Hematopoietic multipotent progenitor cell treated with erythropoietin and hydrocortisone succinate and interleukin-3 and kit ligand, for 4 days (in vitro differentiated cells): Measurements from ENCODE around the gene LDHD.

Experiments
- DNase-seq: peaks from one replicate; pipeline ENCODE4 v3.0.0-alpha.2; 2015

Gene LDHD

DNA sequence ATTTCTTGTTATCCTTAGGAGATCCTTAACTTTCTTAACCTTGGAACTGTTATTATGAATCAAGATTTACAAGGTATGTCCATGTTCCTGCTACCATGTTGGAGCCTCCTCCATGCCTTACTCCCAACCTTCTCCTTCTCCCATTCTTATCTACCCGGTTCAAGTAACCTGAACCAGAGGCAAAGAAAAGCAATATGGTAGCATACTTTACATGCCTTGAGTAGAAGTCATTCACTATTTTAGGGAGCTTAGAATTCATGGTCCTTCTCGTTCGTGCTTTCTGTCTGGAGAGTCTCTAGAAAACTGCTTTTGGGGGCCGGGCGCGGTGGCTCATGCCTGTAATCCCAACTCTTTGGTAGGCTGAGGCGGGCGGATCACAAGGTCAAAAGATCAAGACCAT lies 37.7 kb downstream of the LDHD start:
- no peak for DNase-seq

DNA sequence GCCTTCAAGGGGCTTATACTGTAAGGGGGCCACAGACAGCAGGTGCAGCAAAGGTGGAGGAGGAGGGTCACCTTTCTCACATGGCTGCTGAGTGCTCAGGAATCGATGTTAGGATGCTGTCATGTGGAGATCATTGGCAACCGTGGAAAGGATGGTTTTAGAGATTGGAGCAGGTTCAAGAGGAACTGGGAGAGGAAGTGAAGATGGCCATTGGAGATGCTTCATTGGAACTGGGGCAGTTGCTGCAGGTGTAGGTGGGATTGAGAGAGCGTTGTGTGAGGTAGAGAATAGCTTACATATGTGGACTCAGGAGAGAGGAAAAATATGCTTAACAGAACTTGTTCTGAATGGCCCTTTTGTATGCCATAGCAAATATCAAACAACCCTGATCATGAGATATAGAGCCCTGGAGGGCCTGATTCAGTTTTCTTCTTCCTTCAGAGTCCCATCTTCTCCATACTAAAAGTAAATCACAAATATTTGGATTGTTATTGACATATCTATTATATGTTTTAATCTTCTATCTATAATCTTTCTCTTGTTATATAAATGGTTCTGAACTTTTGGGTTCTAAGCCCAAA lies 40.8 kb downstream of the LDHD start:
- no peak for DNase-seq

DNA sequence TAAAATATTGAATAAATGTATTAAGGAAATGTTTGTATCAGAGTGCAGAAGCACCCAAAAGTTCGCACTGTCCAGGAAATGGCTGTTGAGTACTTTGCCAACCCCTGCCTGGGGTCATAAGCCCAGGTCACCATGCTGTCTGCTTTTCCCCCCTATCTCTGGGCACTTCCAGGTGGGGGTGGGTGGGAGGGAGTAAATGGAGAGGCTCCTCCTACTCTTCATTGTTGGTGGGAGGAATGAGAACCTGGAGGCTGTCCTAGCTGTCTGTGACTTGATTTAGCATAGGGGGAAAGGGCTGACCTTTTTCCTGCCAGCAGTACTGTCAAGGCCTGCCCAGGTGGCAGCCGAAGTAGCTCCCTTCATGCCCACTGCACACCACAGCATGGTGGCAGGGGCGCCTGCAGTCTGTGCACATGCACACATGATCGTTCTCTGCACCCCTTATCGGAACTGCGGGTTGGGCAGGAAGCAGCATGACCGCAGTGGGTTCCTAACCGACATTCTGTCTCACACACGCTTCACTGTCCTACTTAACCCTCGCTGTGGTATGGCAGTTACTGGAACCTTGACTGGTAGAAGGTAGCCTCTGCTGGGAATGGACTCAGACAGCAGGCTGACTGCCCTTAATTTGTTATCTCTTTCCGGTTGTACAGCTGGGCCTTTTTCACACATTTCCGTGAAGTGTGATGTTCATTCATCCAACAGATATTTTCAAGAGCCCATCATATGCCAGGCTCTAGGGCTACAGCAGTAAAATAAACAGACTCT lies 41.5 kb downstream of the LDHD start:
- DNase-seq: peak; percentile 100

DNA sequence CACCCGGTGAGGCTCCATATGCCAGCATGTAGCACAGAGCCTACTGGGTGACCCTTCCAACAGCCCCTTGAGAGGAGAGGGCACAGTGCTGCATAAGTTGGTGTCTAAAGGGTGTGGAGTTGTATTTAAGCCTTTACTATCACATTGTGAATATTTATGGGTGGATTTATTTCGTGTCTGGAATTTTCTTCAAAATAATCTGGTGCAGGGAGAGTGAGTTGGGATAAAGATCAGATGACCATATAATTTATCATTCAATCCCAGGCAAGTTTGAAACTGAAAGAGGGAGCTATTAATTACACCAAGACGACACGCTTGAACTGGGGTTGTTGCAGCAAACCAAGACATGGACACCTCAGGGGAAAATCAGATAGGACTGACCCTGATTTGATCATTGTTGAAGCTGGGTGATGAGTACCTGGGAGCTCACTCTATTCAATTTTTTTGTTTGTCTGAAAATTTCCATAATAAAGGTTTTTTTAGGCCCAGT lies 42.2 kb downstream of the LDHD start:
- DNase-seq: no peak

DNA sequence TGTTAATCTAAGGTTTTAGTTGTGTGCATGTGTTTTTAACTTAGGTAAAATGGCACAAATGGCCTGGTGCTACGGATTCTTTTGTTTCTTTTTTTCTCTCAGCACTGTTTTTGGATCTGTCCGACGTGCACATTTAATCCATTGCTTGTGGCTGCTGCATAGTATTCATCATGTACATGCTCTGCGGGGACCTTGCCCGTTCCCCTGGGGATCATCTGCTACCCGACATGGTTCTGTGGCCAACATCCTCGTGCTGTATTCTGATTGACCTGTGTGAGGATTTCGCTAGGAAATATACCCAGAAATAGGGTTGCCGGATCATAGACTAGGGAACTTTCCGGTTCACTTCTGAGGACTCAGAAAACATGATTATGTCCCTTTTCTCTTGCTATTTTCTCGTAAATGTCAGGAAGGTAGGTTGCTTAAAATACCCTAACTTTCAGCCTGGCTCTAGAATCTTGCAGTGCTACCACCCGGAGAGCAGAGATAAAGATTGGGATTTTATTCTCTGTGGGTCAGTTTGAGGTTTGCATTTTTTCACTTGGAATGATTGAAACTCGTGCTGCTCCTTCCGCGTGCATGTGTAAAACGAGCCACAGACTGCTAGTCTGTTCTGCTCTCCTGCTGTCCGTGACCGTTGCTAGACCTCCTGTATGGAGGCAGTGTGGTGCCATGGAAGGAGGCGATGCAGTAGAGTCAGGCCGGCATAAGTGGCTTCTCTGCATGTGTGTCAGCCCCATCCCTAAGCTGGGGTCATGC lies 42.9 kb downstream of the LDHD start:
- peak; percentile 68 for DNase-seq

DNA sequence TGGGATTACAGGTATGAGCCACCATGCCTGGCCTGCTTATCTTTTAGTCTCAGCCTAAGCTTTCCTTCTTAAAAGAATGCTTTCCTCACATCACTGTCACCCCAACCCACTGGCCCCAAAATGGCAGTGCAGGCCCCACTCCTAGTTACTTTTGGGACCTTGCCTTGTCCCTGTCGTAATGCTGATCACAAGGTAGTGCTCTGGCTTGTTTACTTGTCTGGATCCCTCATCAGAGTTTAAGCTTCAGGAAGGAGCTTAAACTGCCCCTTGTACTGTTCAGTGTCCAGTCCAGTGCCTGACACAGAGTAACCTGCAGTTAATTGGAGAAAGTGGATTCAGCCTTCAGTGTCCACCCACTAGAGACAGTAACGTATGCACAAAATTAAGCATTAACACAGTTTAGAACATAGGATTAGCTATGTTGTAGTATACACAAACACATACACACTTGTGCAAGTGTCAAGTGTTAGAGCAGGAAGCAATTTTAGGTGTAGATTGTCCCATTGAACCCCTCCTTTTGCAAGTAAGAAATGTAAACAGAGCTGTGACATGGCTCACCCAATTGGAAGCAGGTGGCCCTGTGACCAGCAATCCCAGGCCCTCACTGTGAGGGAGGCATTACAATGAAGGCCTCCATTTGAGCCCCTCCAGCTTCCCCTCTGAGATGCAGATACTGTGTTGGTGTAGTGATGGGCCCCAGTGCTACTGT lies 44.2 kb downstream of the LDHD start:
- no peak for DNase-seq

DNA sequence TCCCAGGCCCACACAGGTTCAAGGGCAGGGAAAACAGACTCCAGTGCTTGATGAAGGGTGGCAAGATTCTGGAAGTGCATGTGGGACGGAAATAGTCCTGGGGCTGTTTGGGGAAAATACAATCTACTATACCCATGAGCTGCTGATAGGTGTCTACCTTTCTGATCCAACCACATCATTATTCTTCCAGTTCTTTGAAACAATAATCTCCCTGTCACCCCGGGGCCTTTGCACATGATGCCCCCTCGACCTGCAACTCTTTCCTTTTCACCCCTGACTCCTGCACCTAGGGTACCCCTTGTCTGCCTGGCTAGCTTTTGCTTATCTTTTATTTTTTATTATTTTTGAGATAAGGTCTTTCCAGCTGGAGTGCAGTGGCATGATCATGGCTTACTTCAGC lies 45.0 kb downstream of the LDHD start:
- DNase-seq: no peak

DNA sequence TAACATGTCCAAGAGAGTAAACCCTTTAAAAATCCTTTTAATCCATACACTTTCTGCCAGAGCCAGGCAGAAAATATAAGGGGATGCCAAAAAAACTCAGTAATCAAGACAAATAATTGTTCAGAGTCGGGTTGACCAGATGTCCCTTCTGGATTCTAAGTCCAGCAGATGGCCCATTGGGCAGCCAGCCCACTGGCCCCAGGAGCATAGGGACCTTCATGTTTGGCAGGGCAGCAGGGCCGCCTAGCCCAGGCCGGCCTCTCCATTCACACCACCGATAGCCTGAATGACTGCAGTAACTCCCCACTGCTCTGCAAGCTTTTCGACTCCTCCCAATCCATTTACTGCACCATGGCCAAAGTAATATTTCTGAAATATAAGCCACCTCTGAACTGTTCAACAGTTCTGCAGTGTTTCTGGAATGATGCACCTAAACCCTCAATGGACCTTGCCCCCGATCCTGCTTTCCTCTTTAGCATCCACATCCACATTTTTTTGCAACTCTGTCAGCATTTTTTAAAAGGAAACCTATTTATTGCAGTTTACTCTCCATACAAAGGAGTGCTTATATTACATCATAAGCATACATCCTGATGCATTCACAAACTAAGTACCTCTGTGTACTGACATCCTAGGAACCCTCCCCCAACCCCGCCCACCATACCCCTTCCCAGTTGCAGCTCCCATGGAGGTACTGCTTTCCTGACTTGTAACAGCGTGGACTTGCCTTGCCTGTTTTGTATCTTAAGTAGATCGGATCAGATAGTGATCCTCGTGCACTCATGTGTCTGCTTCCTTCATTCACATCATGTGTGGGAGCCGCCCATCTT lies 46.4 kb downstream of the LDHD start:
- DNase-seq: no peak

DNA sequence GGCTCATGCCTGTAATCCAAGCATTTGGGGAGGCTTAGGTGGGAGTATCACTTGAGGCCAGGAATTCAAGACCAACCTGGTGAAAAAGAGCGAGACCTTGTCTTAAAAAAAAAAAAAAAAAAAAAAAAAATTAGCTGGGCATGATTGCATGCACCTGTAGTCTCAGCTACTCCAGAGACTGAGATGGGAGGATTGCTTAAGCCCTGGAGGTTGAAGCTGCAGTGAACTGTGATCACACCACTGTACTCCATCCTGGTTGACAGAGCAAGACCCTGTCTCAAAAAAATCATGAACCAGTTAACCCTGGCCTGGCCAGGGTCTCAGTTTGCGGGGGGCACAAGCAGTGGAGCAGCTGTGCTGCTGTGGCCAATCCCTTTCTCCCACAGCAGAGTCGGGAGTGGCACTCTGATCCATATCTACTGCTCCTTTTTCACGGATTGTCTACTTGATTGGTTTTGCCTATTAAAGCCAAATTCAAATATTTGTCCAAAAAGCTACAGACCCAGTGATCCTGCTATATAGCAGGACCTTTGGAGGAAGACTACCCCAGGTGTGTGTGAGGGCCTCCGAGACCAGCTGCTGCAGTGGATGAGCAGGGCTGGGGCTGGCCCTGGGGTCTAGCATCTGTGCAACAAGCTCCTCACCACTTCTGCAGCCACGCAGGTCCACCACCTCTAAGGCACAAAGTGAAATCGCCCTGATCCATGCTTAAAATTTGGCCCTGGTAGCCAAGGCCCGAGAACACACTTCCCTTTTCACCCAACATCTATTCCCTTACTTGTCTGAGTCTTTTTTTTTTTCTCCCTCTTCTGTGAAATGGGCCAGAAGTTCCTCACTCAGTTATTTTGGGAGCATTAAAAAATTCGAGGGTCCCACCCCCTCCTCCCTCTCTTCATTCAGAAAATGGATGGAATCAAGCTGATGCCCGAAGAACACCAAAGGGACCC lies 48.2 kb downstream of the LDHD start:
- no peak for DNase-seq

DNA sequence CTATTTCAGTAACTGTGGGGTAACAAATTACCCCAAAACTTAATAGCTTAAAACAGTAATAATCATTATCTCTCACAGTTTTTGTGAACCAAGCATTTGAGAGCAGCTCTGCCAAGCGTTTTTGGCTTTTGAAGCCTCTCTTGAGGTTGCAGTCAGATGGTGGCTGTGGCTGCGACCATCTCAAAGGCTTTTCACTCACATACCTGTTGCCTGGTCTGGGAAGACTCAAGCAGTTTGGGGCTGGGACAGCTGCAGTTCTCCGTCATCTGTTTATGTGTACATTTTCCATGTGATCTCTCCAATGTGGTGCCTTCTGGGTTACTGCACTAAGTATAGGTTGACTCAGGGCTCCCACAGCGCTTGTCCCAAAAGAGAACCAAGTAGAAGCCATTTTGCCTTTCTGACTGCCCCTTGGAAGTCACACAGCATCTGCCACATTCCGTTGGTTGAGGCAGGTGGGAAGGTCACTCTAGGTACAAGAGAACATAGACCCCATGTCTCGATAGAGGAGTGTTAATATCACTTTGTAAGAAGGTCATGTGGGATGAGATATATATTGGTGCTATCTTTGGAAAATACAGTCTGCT lies 49.6 kb downstream of the LDHD start:
- no peak for DNase-seq

DNA sequence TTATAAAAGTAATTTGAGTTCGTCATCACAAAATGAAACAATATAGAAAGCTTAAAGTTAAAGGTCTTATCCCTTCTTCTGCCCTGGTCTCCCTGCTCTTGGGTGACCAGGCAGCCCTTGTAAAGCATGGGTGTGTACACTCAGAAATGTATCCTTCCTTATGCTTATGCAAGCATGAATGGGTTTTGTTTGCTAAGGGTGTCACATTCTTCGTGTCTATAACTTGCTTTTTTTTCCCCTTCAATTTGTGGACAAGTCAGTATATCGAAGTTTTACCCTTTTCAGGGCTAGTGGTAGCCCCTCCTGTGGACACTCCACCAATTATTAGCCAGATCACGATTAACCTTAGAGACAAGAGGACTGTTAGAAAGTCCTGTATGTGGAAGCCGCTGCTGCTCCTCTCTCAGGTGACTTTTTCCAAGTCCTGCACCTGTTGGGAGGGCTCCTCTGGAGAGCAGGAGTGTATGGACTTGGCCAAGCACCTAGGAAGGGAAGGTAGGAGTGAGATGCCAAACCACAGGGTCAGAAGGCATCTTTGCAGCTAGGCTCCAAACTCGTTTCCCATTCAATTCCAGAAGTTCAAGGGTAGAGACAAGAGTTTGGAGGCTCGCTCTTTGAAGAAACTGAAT lies 50.9 kb downstream of the LDHD start:
- peak; percentile 61 for DNase-seq

DNA sequence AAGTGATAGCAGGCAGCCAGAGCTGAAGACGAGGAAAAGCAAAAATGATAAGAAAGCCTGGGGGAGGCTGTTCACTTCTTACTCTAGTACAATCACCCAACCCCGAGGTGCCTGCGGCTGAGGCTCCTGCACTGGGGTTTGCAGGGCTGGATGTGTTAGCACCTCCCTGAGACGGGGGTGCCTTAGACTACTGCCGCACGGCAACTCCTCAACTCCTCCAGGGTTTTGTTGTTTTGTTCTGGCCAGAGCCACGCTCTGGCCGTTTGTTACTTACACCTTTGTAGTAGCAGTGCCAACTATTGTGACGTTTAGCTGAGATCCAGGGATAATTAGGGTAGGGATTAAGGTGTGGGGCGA lies 51.5 kb downstream of the LDHD start:
- peak; percentile 93 for DNase-seq

DNA sequence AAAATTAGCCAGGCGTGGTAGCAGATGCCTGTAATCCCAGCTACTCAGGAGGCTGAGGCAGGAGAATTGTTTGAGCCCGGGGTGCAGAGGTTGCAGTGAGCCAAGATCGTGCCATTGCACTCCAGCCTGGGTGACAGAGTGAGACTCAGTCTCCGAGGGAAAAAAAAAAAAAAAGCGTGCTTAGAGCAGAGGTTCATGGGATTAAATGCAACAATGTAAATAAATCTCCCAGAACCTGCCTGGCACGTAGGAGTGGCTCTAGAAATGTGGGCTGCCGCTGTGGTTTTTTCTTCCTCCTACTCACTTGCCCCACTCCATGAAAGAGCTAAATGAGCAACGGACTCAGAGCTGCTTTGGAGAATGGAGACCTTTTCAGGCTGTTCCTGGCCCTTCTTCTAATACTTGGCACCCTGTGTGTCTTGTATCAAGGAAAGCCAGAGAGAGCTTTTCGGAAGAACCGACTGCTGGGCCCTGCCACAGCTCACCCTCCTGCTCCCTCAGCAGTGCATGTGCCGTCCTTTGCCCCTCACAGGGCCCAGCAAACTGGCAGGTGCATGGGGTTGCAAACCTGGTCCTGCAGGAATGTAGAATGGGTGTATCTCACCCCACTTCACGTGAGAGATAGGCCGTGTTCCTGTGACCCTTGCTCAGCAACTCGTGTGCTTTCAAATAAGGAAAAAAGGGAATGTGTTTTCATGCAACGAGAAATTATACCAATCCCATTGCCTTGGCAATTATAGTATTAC lies 52.0 kb downstream of the LDHD start:
- peak; percentile 95 for DNase-seq

DNA sequence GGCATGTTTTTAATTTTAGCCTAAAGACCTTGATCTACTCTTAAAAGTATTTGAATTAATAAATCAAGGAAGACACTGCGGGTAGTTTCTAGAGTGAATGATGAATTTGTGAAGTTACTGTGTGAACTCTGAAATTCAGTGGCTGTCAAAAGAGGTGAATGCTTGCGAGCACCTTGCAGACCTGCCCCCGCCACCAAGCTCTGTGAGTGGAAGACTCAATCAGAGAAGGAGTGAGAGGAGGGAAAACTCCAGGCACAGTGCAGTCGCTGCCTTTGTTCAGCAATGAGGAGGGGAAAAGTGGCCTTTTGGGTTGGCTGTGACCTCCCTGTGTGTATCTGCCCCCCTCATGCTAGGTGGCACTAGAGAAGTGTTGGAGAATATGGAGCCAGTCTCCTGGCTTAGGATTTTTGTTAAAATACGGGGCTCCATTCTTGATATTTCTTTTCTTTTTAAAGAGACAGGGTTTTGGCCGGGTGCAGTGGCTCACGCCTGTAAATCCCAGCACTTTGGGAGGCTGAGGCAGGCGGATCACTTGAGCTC lies 53.0 kb downstream of the LDHD start:
- DNase-seq: peak; percentile 69

DNA sequence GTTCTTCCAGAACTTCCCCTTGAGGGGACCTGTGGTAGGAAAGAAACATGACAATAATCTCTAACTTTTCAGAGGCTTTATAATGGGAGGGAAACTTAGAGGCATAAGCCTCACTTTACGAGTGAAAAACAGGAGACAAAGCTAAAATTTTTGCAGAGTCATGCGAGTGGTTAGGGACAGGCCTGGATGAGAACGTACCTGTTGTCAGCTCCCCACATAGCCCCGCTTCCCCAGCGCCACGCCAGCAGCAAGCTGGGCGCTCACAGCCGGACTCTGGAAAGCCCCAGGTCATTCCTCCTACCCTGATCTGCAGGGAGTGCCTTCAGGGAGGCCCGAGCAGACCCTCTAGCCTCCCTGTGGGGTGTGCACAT lies 53.6 kb downstream of the LDHD start:
- DNase-seq: no peak

DNA sequence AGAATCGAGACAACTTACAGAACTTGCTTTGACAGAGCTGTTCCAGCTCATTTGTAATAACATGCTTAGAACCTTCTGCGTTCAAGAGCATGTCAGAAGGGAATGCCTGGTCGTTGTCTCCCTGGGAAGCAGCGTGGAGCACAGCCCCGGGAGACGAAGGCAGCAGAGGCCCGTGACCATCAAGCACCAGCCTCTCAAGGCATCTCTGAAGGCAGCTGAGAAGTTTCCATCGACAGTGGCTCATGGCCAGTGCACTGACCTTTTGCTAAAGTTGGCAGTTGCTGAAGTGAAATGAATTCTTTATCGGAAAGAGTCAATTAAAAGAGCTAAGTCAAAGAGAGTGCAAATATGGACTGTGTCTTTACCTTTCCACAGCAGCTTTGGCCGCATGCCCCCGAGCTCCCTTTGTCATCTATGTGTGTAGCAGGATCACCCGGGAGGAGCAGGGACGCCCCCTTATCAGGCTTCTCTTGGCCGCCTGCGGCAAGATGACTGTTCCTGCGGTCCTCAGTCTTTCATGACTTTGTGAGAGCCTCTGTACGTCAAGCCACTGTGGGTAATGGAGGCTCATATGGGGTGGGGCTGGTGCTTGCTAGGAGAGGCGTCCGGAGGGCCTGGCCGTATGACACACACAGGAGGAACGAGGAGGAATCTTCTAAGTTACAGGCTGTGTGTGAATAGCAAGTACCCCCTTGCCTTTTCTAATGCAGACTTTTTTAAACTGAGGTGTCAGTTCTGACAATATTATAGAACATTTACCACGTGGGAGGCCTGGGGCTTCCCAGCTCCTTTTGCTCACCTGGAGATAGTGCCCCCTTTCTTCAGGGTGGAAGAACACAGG lies 54.2 kb downstream of the LDHD start:
- DNase-seq: peak; percentile 85
